Calu3 (cell line): Measurements from ENCODE around the gene MAGEF1. TPM values are rescaled to one million over a fixed set of nuclear protein-coding genes. Genes with fewer than 3 reads are reported as not detected.

Experiments
- BruUV-seq: library from RNA; stranded (reverse); fragments of 400-500 nt; replicated peaks from 2 replicates; lab custom pipeline; 2021; lab: Mats Ljungman, UMichigan
- CTCF ChIA-PET: fragments of 300-600 bp; sonication (Branson Sonifier 250); formaldehyde crosslinking; loops from one replicate; lab custom pipeline; 2022; ENCODE audit warnings: antibody characterized with exemption; lab: Charles Lee
- DNase-seq: peaks from one replicate; pipeline ENCODE4 v3.0.0; 2022
- H3K27ac Mint-ChIP-seq: one replicate; pipeline ENCODE4 v1.8.0; 2022; ENCODE audit warnings: mixed read lengths; ENCODE audit not compliant: unreplicated experiment
- H3K27me3 Mint-ChIP-seq: one replicate; pipeline ENCODE4 v1.8.0; 2022; ENCODE audit warnings: mixed read lengths; ENCODE audit not compliant: unreplicated experiment
- H3K36me3 Mint-ChIP-seq: one replicate; pipeline ENCODE4 v1.8.0; 2022; ENCODE audit warnings: mild to moderate bottlenecking, moderate library complexity, mixed read lengths; ENCODE audit not compliant: insufficient read depth, unreplicated experiment
- H3K4me1 Mint-ChIP-seq: one replicate; pipeline ENCODE4 v1.8.0; 2022; ENCODE audit warnings: mild to moderate bottlenecking, low read depth, mixed read lengths; ENCODE audit not compliant: unreplicated experiment
- H3K4me3 Mint-ChIP-seq: one replicate; pipeline ENCODE4 v1.8.0; 2022; ENCODE audit warnings: mild to moderate bottlenecking, low read depth, moderate library complexity, mixed read lengths; ENCODE audit not compliant: unreplicated experiment
- H3K9me3 Mint-ChIP-seq: one replicate; pipeline ENCODE4 v1.8.0; 2022; ENCODE audit warnings: low read depth, mixed read lengths; ENCODE audit not compliant: unreplicated experiment
- intact Hi-C: fragments of 100-400 bp; cut with micrococcal nuclease; formaldehyde crosslinking; loops from one replicate; pipeline ENCODE4 v1.10.0; 2022; ENCODE audit not compliant: unreplicated experiment
- total RNA-seq: library from RNA; stranded (reverse); gene quantifications from 2 replicates; pipeline ENCODE4 v1.2.3, GENCODE V29; 2022
- TF ChIP-seq, protein P1 (sequence below): fragments of 200-600 bp; IDR thresholded peaks from one replicate; pipeline ENCODE4 v1.8.0; 2022; ENCODE audit warnings: antibody characterized with exemption; ENCODE audit not compliant: unreplicated experiment

Gene MAGEF1
- total RNA-seq, 1 experiment from 2014 or later: 57.9 TPM

DNA sequence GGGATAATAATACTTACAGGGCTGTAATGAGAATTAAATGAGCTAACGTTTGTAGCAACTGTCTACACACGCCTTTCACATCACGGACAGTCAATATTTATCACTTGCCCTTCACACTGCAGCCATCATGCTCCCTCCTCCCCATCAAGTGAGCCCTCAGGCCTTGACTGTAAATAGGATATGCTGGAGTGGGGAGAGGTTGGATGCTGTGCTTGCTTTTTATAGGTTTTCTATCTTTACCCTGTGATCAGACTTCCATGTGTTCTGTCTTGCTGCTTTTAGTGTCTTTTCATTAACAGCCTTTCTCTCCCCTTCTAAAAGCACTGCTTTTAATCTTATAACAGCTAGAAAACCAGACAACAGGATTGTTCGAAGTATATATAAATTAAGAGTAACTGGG, 12.8 kb upstream of the MAGEF1 start:
- CTCF ChIA-PET: interaction anchor here (0.7 to 5.9 kb wide), 3 partner anchors 34 to 164 kb away, joined by 3 to 47 read pairs (median 3); partner anchors contain the start of gene EPHB3
- Mint-ChIP-seq H3K4me3 (no peak overlapping the region), H3K9me3 (no peaks in the 10 kb centered on the region), H3K27me3 (peaks cover 21% of the 10 kb centered on the region), H3K36me3 (no peaks in the 10 kb centered on the region), H3K4me1 (no peaks in the 10 kb centered on the region), H3K27ac (no peak overlapping the region)
- TF ChIP-seq, protein P1, sequence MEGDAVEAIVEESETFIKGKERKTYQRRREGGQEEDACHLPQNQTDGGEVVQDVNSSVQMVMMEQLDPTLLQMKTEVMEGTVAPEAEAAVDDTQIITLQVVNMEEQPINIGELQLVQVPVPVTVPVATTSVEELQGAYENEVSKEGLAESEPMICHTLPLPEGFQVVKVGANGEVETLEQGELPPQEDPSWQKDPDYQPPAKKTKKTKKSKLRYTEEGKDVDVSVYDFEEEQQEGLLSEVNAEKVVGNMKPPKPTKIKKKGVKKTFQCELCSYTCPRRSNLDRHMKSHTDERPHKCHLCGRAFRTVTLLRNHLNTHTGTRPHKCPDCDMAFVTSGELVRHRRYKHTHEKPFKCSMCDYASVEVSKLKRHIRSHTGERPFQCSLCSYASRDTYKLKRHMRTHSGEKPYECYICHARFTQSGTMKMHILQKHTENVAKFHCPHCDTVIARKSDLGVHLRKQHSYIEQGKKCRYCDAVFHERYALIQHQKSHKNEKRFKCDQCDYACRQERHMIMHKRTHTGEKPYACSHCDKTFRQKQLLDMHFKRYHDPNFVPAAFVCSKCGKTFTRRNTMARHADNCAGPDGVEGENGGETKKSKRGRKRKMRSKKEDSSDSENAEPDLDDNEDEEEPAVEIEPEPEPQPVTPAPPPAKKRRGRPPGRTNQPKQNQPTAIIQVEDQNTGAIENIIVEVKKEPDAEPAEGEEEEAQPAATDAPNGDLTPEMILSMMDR: no peak
- no TSS peak for BruUV-seq
- DNase-seq: no peak
- intact Hi-C loops: loop anchor here (5.0 kb wide), 1 partner anchor 53 kb away; no protein-coding TSS in a partner anchor

DNA sequence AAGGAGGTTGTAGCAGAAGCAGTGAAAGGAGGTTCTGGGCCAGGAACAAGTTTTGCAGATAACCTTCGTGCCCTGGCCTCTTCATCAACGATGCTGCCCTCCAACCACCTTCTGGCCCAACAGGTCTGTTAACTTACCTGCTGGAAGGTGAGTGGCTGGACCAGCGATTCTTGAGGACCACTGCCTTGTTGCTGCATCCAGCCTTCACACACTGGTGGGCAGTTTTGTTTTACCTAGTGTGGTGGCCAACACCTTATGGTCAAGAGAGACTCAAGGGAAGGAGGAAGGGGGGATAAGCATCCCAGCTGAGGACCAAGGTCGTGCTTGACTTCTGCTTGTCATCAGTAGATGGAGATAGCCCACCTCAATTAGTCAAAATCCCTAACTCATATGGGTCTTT, 7.8 kb upstream of the MAGEF1 start:
- DNase-seq: no peak
- intact Hi-C loops: no loop called here
- H3K9me3 Mint-ChIP-seq: no peaks in the 10 kb centered on the region
- H3K4me3 Mint-ChIP-seq: no peak overlapping the region
- CTCF ChIA-PET: no interaction called here
- H3K27me3 Mint-ChIP-seq: peaks cover 9% of the 10 kb centered on the region
- no TSS peak for BruUV-seq
- TF ChIP-seq, protein P1: no peak
- H3K27ac Mint-ChIP-seq: no peak overlapping the region
- H3K36me3 Mint-ChIP-seq: no peaks in the 10 kb centered on the region
- H3K4me1 Mint-ChIP-seq: peaks cover 8% of the 10 kb centered on the region

DNA sequence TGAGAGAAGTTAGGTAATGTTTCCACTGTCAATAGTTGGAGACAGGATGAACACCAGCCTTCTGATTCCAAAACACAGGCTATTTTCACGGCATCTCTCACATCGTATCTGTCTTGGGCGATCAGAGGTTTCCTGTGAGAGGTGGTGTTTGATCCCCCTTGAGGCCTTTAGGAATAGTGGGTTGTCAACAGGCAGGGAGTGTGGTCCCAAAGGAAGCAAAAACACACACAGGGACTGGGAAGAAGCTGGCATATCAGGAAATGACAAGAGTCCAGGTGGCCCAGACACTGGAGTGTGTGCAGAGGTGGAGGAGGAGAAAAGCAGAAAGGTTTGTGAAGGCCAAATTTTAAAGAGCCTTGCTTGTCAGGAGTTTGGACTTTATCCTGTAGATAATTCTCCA, 6.6 kb upstream of the MAGEF1 start:
- no peak overlapping the region for H3K4me3 Mint-ChIP-seq
- intact Hi-C loops: no loop called here
- TF ChIP-seq, protein P1: no peak
- CTCF ChIA-PET: no interaction called here
- no peak for DNase-seq
- no peaks in the 10 kb centered on the region for H3K36me3 Mint-ChIP-seq
- H3K27me3 Mint-ChIP-seq: peaks cover 9% of the 10 kb centered on the region
- no TSS peak for BruUV-seq
- peaks cover 8% of the 10 kb centered on the region for H3K4me1 Mint-ChIP-seq
- H3K9me3 Mint-ChIP-seq: no peaks in the 10 kb centered on the region
- no peak overlapping the region for H3K27ac Mint-ChIP-seq

DNA sequence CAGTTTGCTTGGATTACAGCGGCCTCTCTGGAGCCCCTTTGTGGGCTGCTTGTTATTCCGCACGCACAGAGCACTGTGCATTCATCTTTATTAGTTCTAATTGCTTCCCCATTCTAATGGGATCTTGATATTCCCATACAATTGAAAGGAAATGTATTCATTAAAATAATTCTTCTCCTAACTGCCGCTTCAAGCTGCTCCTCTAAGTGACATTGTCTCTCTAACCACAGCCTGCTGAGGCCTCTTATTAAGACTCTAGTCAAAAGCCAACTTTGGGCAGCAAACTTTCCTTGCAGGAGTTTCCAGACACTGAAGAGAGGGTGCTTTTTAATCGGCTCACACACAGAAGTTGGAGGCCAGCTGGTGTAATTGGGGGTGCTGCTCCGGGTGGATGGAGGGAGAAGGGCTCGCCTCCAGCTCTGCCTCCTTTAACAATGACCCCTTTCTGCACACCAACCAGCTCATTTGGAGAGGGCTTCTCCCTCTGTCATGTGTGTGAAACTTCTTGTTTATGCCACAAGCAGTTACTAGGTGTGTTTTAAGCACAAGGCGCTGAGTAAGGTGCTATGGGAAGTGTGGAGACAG, 5.6 kb upstream of the MAGEF1 start:
- Mint-ChIP-seq H3K4me1 (peaks cover 17% of the 10 kb centered on the region), H3K36me3 (no peaks in the 10 kb centered on the region), H3K4me3 (no peak overlapping the region), H3K27ac (no peak overlapping the region), H3K9me3 (no peaks in the 10 kb centered on the region), H3K27me3 (peaks cover 9% of the 10 kb centered on the region)
- no TSS peak for BruUV-seq
- TF ChIP-seq, protein P1: no peak
- no peak for DNase-seq
- intact Hi-C loops: no loop called here
- CTCF ChIA-PET: no interaction called here
